WI38 (cell line): ENCODE data around the gene RPS14.

ENCODE experiments used
- H3K4me3 ChIP-seq: 2 replicates; pipeline ENCODE4 v1.5.1; 2011; ENCODE audit warnings: low read depth, mild to moderate bottlenecking, control low read depth, low read length
- CTCF ChIP-seq: IDR thresholded peaks from 2 replicates; pipeline ENCODE4 v1.5.1; 2012; ENCODE audit warnings: low read depth, mild to moderate bottlenecking, control low read depth, low read length

RPS14 gene

GRCh38 chr5:150406103-150406722 lies 43.3 kb downstream of the RPS14 start:
- TF ChIP-seq CTCF = no peak
- H3K4me3 ChIP-seq = no peak overlapping the region

GRCh38 chr5:150404941-150405816 lies 44.4 kb downstream of the RPS14 start:
- no peak for TF ChIP-seq CTCF

GRCh38 chr5:150404535-150404934 lies 45.0 kb downstream of the RPS14 start:
- H3K4me3 ChIP-seq = no peak overlapping the region
- TF ChIP-seq CTCF = no peak

More at GRCh38 chr5:150404941-150405816, 44.4 kb downstream of the RPS14 start:
- no peak overlapping the region for H3K4me3 ChIP-seq

GRCh38 chr5:150404121-150404520 lies 45.4 kb downstream of the RPS14 start:
- H3K4me3 ChIP-seq = no peak overlapping the region
- TF ChIP-seq CTCF = no peak

- no peak for TF ChIP-seq CTCF
- H3K4me3 ChIP-seq = no peak overlapping the region
These were observed 46.6 kb downstream of the RPS14 start for GRCh38 chr5:150402901-150403342.

GRCh38 chr5:150402229-150402773 lies 47.2 kb downstream of the RPS14 start:
- H3K4me3 ChIP-seq = no peak overlapping the region
- no peak for TF ChIP-seq CTCF
